ENCODE measurements around the gene TRIM17. TPM values are rescaled to one million over a fixed set of nuclear protein-coding genes. Genes with fewer than 3 reads are reported as not detected.
A peak's percentile ranks its signal among the peaks of the same experiment; 100 is the strongest.

The TRIM17 gene
- total RNA-seq, 1 experiment from 2014 or later: 55.5 TPM

DNA sequence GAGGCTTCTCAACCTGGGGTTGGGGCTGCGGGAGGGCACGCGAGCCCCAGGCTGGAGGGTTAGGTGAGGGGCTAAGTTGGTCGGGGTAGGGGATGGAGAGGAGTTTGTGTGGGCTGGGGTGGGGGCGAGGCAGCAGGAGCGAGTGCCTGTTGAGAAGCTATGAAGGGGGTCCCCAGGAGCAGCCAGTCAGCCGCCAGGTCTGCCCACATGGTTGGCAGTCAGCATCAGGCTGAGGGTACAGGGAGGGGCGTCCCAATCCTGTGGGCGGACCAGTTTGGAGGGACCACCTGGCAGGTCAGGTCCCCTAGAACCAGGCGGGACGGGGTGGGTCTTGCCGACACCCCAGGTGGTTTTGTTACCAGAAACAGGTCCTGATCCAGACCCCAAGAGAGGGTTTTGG, 400 bp upstream of the TRIM17 start:
- CTCF ChIA-PET: no interaction called here
- peak overlapping the region; percentile 86 for H3K4me2 ChIP-seq
- BruUV-seq (replicated peaks): TSS peak; percentile 85

DNA sequence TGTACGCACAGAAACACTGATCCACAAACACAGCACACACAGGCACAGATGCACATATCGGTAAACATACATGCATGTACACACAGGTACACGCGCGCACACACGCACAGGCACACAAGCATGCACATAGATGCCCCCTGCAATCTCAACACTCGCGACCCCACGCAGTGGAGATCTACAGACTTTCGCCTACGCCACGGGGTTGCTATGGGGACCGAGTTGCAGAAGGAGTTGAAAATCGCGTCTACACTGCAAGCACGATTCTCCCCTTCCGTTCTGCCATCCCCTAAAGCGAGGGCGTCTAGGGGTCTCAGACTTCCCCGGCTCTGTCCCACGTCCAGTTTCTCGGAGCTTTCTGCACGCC, 826 bp downstream of the TRIM17 start:
- peaks cover 65% of the 10 kb centered on the region for H3K4me1 ChIP-seq (replicated peaks; ENCODE audit: insufficient read depth)
- H3K27ac ChIP-seq: no peak overlapping the region
- H3K79me2 ChIP-seq (ENCODE audit: low read depth): peaks cover 16% of the 10 kb centered on the region; the same call in 1 of the 2 replicates
- no peaks in the 10 kb centered on the region for H4K20me1 ChIP-seq (ENCODE audit: insufficient read depth)
- TF ChIP-seq, protein P1, sequence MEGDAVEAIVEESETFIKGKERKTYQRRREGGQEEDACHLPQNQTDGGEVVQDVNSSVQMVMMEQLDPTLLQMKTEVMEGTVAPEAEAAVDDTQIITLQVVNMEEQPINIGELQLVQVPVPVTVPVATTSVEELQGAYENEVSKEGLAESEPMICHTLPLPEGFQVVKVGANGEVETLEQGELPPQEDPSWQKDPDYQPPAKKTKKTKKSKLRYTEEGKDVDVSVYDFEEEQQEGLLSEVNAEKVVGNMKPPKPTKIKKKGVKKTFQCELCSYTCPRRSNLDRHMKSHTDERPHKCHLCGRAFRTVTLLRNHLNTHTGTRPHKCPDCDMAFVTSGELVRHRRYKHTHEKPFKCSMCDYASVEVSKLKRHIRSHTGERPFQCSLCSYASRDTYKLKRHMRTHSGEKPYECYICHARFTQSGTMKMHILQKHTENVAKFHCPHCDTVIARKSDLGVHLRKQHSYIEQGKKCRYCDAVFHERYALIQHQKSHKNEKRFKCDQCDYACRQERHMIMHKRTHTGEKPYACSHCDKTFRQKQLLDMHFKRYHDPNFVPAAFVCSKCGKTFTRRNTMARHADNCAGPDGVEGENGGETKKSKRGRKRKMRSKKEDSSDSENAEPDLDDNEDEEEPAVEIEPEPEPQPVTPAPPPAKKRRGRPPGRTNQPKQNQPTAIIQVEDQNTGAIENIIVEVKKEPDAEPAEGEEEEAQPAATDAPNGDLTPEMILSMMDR (conservative IDR thresholded peaks at IDR 0.05): no peak
- no peak for TF ChIP-seq EZH2 (IDR thresholded peaks at IDR 0.05; ENCODE audit: low read depth)
- no peak for DNase-seq
- CTCF ChIA-PET: no interaction called here
- peak overlapping the region; percentile 73 for H2AFZ ChIP-seq
- POLR2A ChIA-PET (ENCODE audit: unreplicated experiment): no interaction called here
- BruUV-seq (replicated peaks): no TSS peak
- no peaks in the 10 kb centered on the region for H3K9me2 ChIP-seq (ENCODE audit: insufficient read depth)
- H3K27me3 ChIP-seq (ENCODE audit: insufficient read depth, low read depth): no peaks in the 10 kb centered on the region
- H3F3A ChIP-seq (ENCODE audit: insufficient read depth, low read depth): peaks cover 36% of the 10 kb centered on the region
- H3K4me3 ChIP-seq: peak overlapping the region; percentile 64
- no peaks in the 10 kb centered on the region for H3K36me3 ChIP-seq (ENCODE audit: low read depth)
- H3K9me3 ChIP-seq (ENCODE audit: insufficient read depth, low read depth): no peaks in the 10 kb centered on the region
- intact Hi-C loops (cut with micrococcal nuclease; ENCODE audit: unreplicated experiment): loop anchor here (1.0 to 10.0 kb wide), 2 partner anchors 9 to 809 kb away; no protein-coding TSS in a partner anchor
- H3K4me2 ChIP-seq: peak overlapping the region; percentile 86

More for the DNA sequence above, 400 bp upstream of the TRIM17 start:
- H3F3A ChIP-seq (ENCODE audit: insufficient read depth, low read depth): peaks cover 39% of the 10 kb centered on the region
- H3K27ac ChIP-seq: peak overlapping the region; percentile 93
- no peaks in the 10 kb centered on the region for H4K20me1 ChIP-seq (ENCODE audit: insufficient read depth)
- no peaks in the 10 kb centered on the region for H3K36me3 ChIP-seq (ENCODE audit: low read depth)
- H3K9me3 ChIP-seq (ENCODE audit: insufficient read depth, low read depth): no peaks in the 10 kb centered on the region
- peak in 1 of 2 experiments; percentile 40 for DNase-seq
- no peak overlapping the region for H2AFZ ChIP-seq
- peaks cover 16% of the 10 kb centered on the region; the same call in 1 of the 2 replicates for H3K79me2 ChIP-seq (ENCODE audit: low read depth)
- POLR2A ChIA-PET (ENCODE audit: unreplicated experiment): interaction anchor here (0.6 kb wide), 1 partner anchor 40 kb away, joined by 6 read pairs; no protein-coding TSS in a partner anchor
- intact Hi-C loops (cut with micrococcal nuclease; ENCODE audit: unreplicated experiment): loop anchor here (1.0 to 10.0 kb wide), 2 partner anchors 68 to 808 kb away; no protein-coding TSS in a partner anchor
- H3K9me2 ChIP-seq (ENCODE audit: insufficient read depth): no peaks in the 10 kb centered on the region
- no peak for TF ChIP-seq EZH2 (IDR thresholded peaks at IDR 0.05; ENCODE audit: low read depth)
- TF ChIP-seq, protein P1 (conservative IDR thresholded peaks at IDR 0.05): no peak
- H3K4me3 ChIP-seq: peak overlapping the region; percentile 64; the same call in 1 of the 2 replicates
- peaks cover 74% of the 10 kb centered on the region for H3K4me1 ChIP-seq (replicated peaks; ENCODE audit: insufficient read depth)
- H3K27me3 ChIP-seq (ENCODE audit: insufficient read depth, low read depth): no peaks in the 10 kb centered on the region

DNA sequence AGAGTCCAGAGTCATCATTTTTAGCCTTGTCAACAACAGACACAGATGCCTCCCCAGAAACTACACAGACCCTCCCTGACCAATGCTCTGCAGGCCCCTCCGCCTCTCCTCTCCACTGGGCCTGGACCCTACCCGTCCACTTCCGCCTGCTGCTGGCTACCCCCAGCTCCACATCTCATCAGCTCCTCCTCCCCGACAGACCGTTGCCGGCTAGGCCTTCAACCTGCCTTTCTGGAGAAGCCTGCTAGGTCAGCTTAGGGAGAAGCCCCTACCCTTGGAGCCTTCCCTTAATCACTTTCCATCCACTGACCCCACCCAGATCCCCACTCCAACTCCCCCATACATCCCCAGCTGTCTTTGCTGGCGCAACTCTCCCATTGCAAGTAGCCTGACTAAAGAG, 1.4 kb downstream of the TRIM17 start:
- Histone ChIP-seq H4K20me1 (ENCODE audit: insufficient read depth) (no peaks in the 10 kb centered on the region), H3K9me2 (ENCODE audit: insufficient read depth) (no peaks in the 10 kb centered on the region), H3K27ac (no peak overlapping the region), H3F3A (ENCODE audit: insufficient read depth, low read depth) (peaks cover 32% of the 10 kb centered on the region), H3K79me2 (ENCODE audit: low read depth) (peaks cover 17% of the 10 kb centered on the region), H3K4me2 (peak overlapping the region; percentile 86), H3K9me3 (ENCODE audit: insufficient read depth, low read depth) (no peaks in the 10 kb centered on the region), H3K36me3 (ENCODE audit: low read depth) (0 out of 2 replicates have a peak, but pooled peaks cover 2% of the 10 kb centered on the region), H3K27me3 (ENCODE audit: insufficient read depth, low read depth) (no peaks in the 10 kb centered on the region), H2AFZ (no peak overlapping the region), H3K4me1 (replicated peaks; ENCODE audit: insufficient read depth) (peaks cover 60% of the 10 kb centered on the region), H3K4me3 (peak overlapping the region; percentile 64; the same call in 1 of the 2 replicates)
- no TSS peak for BruUV-seq (replicated peaks)
- no peak for DNase-seq
- ChIA-PET POLR2A (ENCODE audit: unreplicated experiment) (interaction anchor here (0.6 to 0.7 kb wide), 2 partner anchors 8 to 505 kb away, joined by 3 to 26 read pairs; partner anchors contain the start of gene TRIM11), CTCF (interaction anchor here (0.6 kb wide), 1 partner anchor 72 kb away, joined by 3 read pairs; no protein-coding TSS in a partner anchor)
- intact Hi-C loops (cut with micrococcal nuclease; ENCODE audit: unreplicated experiment): loop anchor here (10.0 kb wide), 1 partner anchor 810 kb away; no protein-coding TSS in a partner anchor
- TF ChIP-seq, protein P1 (conservative IDR thresholded peaks at IDR 0.05): no peak
- no peak for TF ChIP-seq EZH2 (IDR thresholded peaks at IDR 0.05; ENCODE audit: low read depth)
